GM23338 (cell line): ENCODE data around the gene DYNC2H1. TPM values are rescaled to one million over a fixed set of nuclear protein-coding genes. Genes with fewer than 3 reads are reported as not detected.

Source experiments
- ATAC-seq: fragments of 200-7000 bp; cut with Tn5 transposase; 3 replicates; pipeline ENCODE4 v1.9.1; 2020
- DNase-seq: peaks from one replicate; pipeline ENCODE4 v3.0.0-alpha.2; 2015; ENCODE audit warnings: low spot score
- H2AFZ ChIP-seq: fragments of 200-600 bp; sonication (generic); 2 replicates; pipeline ENCODE4 v1.8.0; 2016; ENCODE audit warnings: antibody characterized with exemption, mild to moderate bottlenecking, moderate library complexity
- H3F3A ChIP-seq: fragments of 200-600 bp; sonication (generic); replicated peaks from 2 replicates; pipeline ENCODE4 v1.8.0; 2017; ENCODE audit warnings: antibody characterized with exemption, mixed run types, low read depth
- H3K27ac ChIP-seq: fragments of 200-600 bp; sonication (generic); 2 replicates; pipeline ENCODE4 v1.6.1; 2016; ENCODE audit warnings: low read depth
- H3K27me3 ChIP-seq: fragments of 200-600 bp; sonication (generic); 2 replicates; pipeline ENCODE4 v1.8.0; 2016; ENCODE audit warnings: mild to moderate bottlenecking, mixed run types, moderate library complexity; ENCODE audit not compliant: insufficient read depth
- H3K36me3 ChIP-seq: fragments of 200-600 bp; sonication (generic); 2 replicates; pipeline ENCODE4 v1.8.0; 2016; ENCODE audit warnings: mild to moderate bottlenecking; ENCODE audit not compliant: insufficient read depth
- H3K4me1 ChIP-seq: fragments of 200-600 bp; sonication (generic); 2 replicates; pipeline ENCODE4 v1.8.0; 2016; ENCODE audit warnings: mild to moderate bottlenecking, moderate library complexity; ENCODE audit not compliant: insufficient read depth
- H3K4me2 ChIP-seq: fragments of 200-600 bp; sonication (generic); 2 replicates; pipeline ENCODE4 v1.7.1; 2017; ENCODE audit warnings: mixed run types
- H3K4me3 ChIP-seq: fragments of 200-600 bp; sonication (generic); 2 replicates; pipeline ENCODE4 v1.6.1; 2016; ENCODE audit warnings: mixed run types
- H3K79me2 ChIP-seq: fragments of 200-600 bp; sonication (generic); replicated peaks from 2 replicates; pipeline ENCODE4 v1.8.0; 2017; ENCODE audit warnings: mild to moderate bottlenecking; ENCODE audit not compliant: insufficient read depth
- H3K9me2 ChIP-seq: fragments of 200-600 bp; sonication (generic); 2 replicates; pipeline ENCODE4 v1.8.0; 2017; ENCODE audit not compliant: insufficient read depth
- H4K20me1 ChIP-seq: fragments of 200-600 bp; sonication (generic); replicated peaks from 2 replicates; pipeline ENCODE4 v1.8.0; 2017; ENCODE audit warnings: mild to moderate bottlenecking; ENCODE audit not compliant: insufficient read depth
- H3K27ac Mint-ChIP-seq: 2 replicates; pipeline ENCODE4 v1.8.0; 2020; ENCODE audit warnings: inconsistent platforms, mild to moderate bottlenecking, moderate library complexity, mixed read lengths
- H3K27me3 Mint-ChIP-seq: 3 replicates; pipeline ENCODE4 v1.8.0; 2022; ENCODE audit warnings: low read depth, mild to moderate bottlenecking, moderate library complexity, mixed read lengths, inconsistent platforms; ENCODE audit not compliant: insufficient read depth, poor library complexity
- H3K36me3 Mint-ChIP-seq: 3 replicates; pipeline ENCODE4 v1.8.0; 2021; ENCODE audit warnings: low read depth, mild to moderate bottlenecking, inconsistent platforms, moderate library complexity, mixed read lengths
- H3K4me1 Mint-ChIP-seq: 3 replicates; pipeline ENCODE4 v1.8.0; 2020; ENCODE audit warnings: mild to moderate bottlenecking, inconsistent platforms, mixed read lengths
- H3K4me3 Mint-ChIP-seq: 3 replicates; pipeline ENCODE4 v1.8.0; 2021; ENCODE audit warnings: moderate library complexity, mild to moderate bottlenecking, inconsistent platforms, mixed read lengths
- H3K9me3 Mint-ChIP-seq: 3 replicates; pipeline ENCODE4 v1.8.0; 2020; ENCODE audit warnings: moderate library complexity, mild to moderate bottlenecking, inconsistent platforms, mixed read lengths
- CREB1 ChIP-seq: fragments of 250-450 bp; sonication (Bioruptor Pico); IDR thresholded peaks from 2 replicates; pipeline ENCODE4 v1.5.0; 2020; ENCODE audit warnings: low read depth, mild to moderate bottlenecking, moderate library complexity
- CTCF ChIP-seq, 2 experiments: fragments of 200-600 bp in 1 of 2; sonication (generic) in 1 of 2; conservative IDR thresholded peaks; 2 replicates each; pipeline versions ENCODE4 v1.5.1 to v1.6.1; 2016 to 2017; ENCODE audit warnings: antibody characterized with exemption in 2 of 2, low read depth in 2 of 2, mild to moderate bottlenecking in 2 of 2, moderate library complexity in 1 of 2
- ETS1 ChIP-seq: IDR thresholded peaks from 2 replicates; pipeline ENCODE4 v1.6.1; 2016; ENCODE audit warnings: antibody characterized with exemption
- EZH2 ChIP-seq: fragments of 200-600 bp; sonication (generic); IDR thresholded peaks from one replicate; pipeline ENCODE4 v1.8.0; 2017; ENCODE audit warnings: antibody characterized with exemption, mild to moderate bottlenecking, low read depth; ENCODE audit not compliant: unreplicated experiment
- EZH2phosphoT487 ChIP-seq: fragments of 200-600 bp; sonication (generic); IDR thresholded peaks from one replicate; pipeline ENCODE4 v1.8.1; 2018; ENCODE audit warnings: antibody characterized with exemption; ENCODE audit not compliant: unreplicated experiment
- JUNB ChIP-seq: IDR thresholded peaks from one replicate; pipeline ENCODE4 v1.6.1; 2016; ENCODE audit warnings: antibody characterized with exemption; ENCODE audit not compliant: unreplicated experiment
- NANOG ChIP-seq: IDR thresholded peaks from 2 replicates; pipeline ENCODE4 v1.6.1; 2016; ENCODE audit warnings: antibody characterized with exemption, borderline replicate concordance
- POLR2AphosphoS5 ChIP-seq: IDR thresholded peaks from 2 replicates; pipeline ENCODE4 v1.6.1; 2016; ENCODE audit warnings: antibody characterized with exemption, low read depth
- REST ChIP-seq: IDR thresholded peaks from one replicate; pipeline ENCODE4 v1.6.1; 2018; ENCODE audit warnings: antibody characterized with exemption; ENCODE audit not compliant: unreplicated experiment
- STAT1 ChIP-seq: IDR thresholded peaks from one replicate; pipeline ENCODE4 v1.6.1; 2016; ENCODE audit warnings: antibody characterized with exemption; ENCODE audit not compliant: unreplicated experiment
- ZNF114 ChIP-seq: fragments of 250-450 bp; sonication (Bioruptor Pico); IDR thresholded peaks from 2 replicates; pipeline ENCODE4 v1.5.0; 2020; ENCODE audit warnings: mild to moderate bottlenecking, moderate library complexity
- ZNF331 ChIP-seq: fragments of 250-450 bp; sonication (Bioruptor Pico); IDR thresholded peaks from 2 replicates; pipeline ENCODE4 v1.5.0; 2020; ENCODE audit warnings: low read depth, mild to moderate bottlenecking, moderate library complexity
- ZNF462 ChIP-seq: fragments of 250-450 bp; sonication (Bioruptor Pico); IDR thresholded peaks from 2 replicates; pipeline ENCODE4 v1.5.0; 2020; ENCODE audit warnings: mild to moderate bottlenecking, moderate library complexity
- polyA plus RNA-seq: library from polyadenylated mRNA; unstranded; fragments of >200 nt; fragmentation: Nextera tagmentation; extraction: Ambion mirVana; gene quantifications from 2 replicates; pipeline ENCODE4 v1.2.1, GENCODE V29; 2016
- total RNA-seq: library from RNA; depleted of rRNA; stranded (reverse); fragments of >200 nt; shearing (Covaris generic); gene quantifications from 2 replicates; pipeline ENCODE4 v1.2.3, GENCODE V29; 2014

DYNC2H1 gene
- total and polyA plus RNA-seq, 2 experiments from 2014 or later = 19.3 to 22.5 TPM

GRCh38 chr11:103297900-103298299 lies 188.7 kb downstream of the DYNC2H1 start:
- H3K4me3 Mint-ChIP-seq = no peak overlapping the region
- no peak overlapping the region for H3K27ac Mint-ChIP-seq
- peaks cover 36% of the 10 kb centered on the region for H3K9me3 Mint-ChIP-seq
- Histone ChIP-seq H4K20me1 (no peaks in the 10 kb centered on the region), H3F3A (no peaks in the 10 kb centered on the region), H3K4me3 (no peak overlapping the region), H3K79me2 (no peaks in the 10 kb centered on the region), H2AFZ (no peak overlapping the region), H3K4me2 (no peak overlapping the region), H3K36me3 (peaks cover 11% of the 10 kb centered on the region; the same call in 1 of the 2 replicates), H3K27ac (no peak overlapping the region), H3K4me1 (no peaks in the 10 kb centered on the region), H3K27me3 (no peaks in the 10 kb centered on the region), H3K9me2 (no peaks in the 10 kb centered on the region)
- peaks cover 4% of the 10 kb centered on the region for H3K27me3 Mint-ChIP-seq
- no peaks in the 10 kb centered on the region for H3K4me1 Mint-ChIP-seq
- H3K36me3 Mint-ChIP-seq = peaks cover 41% of the 10 kb centered on the region
- no peak for TF ChIP-seq NANOG
- no peak for TF ChIP-seq ETS1
- TF ChIP-seq JUNB = no peak
- no peak for TF ChIP-seq STAT1
- no peak for TF ChIP-seq CREB1 (CRISPR knock-in tag)
- TF ChIP-seq EZH2 = no peak
- TF ChIP-seq ZNF331 (CRISPR knock-in tag) = no peak
- TF ChIP-seq ZNF462 = no peak
- no peak for TF ChIP-seq ZNF114 (CRISPR knock-in tag)
- TF ChIP-seq CTCF (conservative IDR thresholded peaks at IDR 0.05; ENCODE audit: low read depth in 2 of 2) = no peak
- no peak for TF ChIP-seq REST
- TF ChIP-seq EZH2phosphoT487 = no peak
- TF ChIP-seq POLR2AphosphoS5 = no peak
- ATAC-seq (no peak), DNase-seq (no peak)
